ELR (cell line): ENCODE results near the gene ZNF326.
"Not testable (repeated sequence)": the region's sequence is repeated elsewhere in the genome, so short reads cannot be mapped to it uniquely, and the experiment has no call there.

Experiments used
- DNase-seq: peaks from one replicate; pipeline ENCODE4 v3.0.0-alpha.2; 2015; ENCODE audit warnings: low read depth

Gene ZNF326

DNA sequence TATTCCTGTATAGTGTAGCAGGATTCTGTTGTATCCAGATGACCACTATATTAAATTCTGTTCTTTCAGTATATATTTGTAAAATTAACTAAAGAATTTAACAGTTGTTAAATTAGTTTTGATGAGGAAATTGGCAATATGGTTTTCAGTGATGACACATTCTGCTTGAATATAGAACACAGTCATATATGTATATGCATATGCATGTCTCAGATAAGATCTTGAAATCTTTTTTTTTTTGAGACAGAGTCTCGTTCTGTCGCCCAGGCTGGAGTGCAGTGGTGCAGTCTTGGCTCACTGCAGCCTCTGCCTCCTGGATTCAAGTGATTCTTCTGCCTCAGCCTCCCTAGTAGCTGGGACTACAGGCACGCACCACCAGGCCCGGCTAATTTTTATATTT is 2.2 kb downstream of the ZNF326 start:
- not testable (repeated sequence) for DNase-seq

DNA sequence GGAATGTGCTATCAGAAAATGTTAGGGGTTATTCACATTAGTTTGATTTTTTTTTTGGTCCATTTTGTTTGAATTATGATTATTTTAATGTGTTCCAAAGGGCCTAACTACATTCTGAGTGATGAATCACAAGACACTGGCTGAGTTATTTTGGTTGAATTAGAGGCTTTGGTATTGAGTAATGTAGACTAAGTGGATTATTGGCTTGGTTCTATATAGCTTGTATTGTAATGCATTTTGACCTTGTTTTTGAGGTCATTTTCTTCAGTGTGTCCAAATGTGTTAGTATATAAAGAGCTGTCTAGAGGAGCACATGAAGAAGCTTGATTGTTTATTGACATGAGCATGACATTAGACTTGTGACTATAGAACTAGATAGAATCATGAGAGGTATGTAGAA is 3.4 kb downstream of the ZNF326 start:
- peak; percentile 40 for DNase-seq

DNA sequence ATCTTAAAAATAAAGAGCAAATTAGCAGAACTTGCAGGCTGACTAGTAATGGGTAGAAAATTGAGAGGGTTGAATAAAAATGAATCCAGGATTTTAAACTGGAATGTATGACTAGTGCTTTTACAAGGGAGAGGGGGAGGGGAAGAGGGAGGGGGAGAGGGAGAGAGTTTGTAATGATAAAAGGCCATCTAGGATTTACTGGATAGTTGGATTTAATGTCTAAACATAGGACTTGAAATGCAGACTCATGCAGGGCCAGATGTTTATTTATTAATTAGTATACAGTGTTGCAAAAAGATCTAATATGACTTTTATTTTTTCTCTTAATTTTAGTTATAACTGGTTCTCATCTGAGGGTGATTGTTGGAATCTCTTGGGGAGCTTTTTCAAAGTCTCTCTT is 4.3 kb downstream of the ZNF326 start:
- no peak for DNase-seq

DNA sequence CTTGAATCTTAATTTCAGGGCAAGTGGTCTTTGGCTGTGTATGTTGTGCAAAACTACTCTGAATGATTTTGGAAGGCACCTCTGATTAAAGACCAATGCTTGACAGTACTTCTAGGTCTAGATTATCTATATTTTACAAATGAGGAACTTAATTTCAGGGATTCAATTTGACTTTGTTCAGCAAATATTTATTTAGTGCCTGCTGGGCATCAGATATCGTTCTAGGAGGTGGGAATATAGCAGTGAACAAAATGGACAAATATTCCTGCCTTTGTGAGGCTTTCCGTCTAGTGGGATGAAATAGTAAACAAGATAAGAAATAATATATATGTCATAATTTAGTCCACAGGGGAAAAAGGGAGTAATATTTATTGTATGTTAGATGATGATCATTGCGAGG is 4.7 kb downstream of the ZNF326 start:
- DNase-seq: no peak

DNA sequence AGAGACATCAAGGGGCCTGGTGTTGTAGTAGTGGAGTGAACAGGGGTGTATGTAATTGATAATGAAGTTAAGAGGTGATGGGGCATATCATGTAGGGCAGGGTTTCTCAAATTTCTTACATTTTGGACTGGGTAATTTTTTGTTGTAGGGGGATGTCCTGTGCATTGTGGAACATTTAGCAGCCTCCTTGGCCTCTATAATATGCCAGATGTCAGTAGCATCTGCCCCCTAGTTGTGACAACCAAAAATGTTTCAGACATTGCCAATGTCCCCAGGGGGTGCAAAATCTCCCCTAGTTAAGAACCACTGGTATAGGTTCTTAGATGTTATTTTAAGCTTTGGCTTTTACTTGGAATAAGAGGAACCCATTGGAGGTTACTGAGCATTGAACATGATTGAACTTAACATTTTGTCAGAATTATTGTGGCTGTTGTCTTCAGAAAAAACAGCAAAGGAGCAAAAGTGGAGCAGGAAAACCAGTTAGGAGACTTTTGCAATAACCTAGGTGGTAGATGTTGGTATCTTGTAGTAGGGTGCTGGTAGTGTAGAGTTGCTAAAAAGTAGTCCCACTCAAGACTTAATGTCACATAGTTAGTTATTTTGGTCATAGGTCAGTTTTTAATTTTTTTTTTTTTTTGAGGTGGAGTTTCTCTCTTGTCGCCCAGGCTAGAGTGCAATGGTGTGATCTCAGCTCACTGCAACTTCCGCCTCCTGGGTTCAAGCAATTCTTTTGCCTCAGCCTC is 6.2 kb downstream of the ZNF326 start:
- peak; percentile 19 for DNase-seq

DNA sequence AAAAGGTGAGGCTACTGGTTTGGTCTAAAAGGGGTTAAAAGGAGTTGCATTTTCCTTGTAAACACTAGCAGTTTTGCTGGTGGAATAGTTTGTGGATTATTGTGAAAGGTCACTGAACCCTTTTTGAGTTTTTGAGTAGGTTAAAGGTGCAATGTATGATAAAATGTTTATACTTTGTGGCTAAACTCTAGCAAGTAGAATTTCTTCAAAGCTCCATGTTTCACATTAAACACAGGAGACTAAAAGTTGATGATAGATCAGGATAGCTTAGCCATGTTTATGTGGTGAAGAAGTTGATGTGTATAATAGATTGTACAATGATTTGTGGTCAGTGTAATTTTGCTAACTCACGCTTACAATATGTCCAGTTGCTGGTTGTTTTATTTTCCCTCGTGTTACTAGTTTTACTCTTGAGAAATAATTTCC is 13.1 kb downstream of the ZNF326 start:
- no peak for DNase-seq

DNA sequence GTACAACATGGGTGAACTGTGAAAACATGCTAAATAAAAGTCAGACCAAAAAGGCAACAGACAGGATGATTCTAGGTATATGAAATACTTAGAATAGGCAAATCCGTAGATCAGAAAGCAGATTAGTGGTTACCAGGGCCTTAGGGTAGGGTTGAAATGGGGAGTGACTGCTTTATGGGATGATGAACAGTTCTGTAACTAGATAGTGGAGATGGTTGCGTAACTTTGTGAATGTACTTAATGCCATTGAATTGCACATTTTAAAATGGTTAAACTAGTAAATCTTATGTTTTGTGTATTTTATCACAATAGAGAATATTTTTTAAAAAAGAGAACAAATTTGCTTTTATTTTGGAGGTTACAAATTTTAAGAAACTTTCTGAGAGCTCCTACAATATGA is 17.4 kb downstream of the ZNF326 start:
- no peak for DNase-seq

DNA sequence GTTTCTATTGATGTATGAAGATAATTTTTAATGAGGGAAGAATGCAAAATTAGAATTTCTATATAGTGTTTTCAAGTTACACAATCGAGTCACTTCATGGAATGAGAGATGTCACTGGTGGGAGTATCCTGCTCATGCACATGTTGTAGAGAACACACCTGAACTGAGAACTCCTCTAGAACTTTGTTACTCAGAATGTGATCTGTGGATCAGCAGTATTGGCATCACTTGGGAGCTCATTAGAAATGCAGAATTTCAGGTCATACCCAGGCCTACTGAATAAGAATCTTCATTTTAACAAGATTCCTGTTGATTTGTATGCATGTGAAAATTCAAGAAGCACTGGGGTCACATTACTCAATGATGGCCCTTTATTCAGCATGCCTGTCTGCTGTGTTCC is 28.8 kb downstream of the ZNF326 start:
- DNase-seq: no peak

DNA sequence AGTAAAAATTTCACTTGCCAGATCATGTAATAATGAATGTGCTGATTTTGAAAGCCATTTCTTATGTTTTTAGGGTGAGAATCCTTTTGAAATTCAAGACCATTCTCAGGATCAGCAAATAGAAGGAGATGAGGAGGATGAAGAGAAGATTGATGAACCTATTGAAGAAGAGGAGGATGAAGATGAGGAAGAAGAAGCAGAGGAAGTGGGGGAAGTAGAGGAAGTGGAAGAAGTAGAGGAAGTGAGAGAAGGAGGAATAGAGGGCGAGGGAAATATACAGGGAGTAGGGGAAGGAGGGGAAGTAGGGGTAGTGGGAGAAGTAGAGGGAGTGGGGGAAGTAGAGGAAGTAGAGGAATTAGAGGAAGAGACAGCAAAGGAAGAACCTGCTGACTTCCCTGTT is 32.4 kb downstream of the ZNF326 start:
- DNase-seq: no peak

DNA sequence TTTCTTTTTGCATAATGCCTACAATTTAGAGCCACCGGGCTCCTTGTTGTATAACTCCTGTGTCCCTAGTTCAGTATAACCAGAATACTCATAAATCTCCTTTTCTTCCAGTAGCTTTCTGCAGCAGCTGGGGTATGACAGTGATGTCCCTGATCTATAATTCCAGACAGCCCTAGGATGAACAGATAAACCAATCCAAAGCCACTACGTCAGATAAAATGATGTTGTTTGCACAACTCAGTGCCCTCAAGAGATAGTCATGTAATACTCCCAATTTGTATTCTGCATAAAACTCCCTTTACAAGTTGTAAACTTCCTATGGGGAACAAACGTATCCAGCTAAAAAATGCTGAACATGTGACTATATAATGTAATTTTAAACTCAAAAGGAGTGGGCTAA is 44.7 kb downstream of the ZNF326 start:
- no peak for DNase-seq

DNA sequence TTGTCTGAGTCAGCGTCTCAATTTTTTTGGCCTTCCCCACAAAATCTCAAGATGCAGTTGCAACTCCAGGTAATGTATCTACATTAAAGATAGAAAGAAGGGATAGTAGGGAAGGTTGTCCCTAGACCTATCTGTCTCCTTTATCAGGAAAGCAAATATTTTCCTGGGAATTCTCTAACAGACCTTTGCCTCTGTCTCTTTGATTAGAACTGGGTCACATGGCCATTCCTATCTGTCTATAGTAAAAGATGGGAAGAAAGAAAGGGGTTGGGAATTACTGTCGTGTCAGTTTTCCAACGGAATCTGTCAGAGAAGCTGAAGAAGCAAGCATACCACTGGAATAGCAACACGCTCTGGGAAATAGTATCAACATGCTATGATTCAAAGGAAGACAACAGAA is 48.7 kb downstream of the ZNF326 start:
- DNase-seq: no peak

DNA sequence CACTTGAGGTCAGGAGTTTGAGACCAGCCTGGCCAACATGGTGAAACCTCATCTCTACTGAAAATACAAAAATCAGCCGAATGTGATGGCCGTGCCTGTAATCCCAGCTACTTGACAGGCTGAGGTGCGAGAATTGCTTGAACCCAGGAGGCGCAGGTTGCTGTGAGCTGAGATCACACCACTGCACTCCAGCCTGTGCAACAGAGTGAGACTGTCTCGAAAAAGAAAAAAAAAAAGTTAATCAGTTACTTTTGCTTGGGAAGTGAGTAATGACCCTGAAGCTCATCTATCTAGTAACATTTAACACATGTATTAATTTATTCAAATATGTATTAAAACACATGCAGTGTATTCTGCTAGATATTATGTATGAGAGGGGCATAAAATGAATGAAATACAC is 49.4 kb downstream of the ZNF326 start:
- no peak for DNase-seq

DNA sequence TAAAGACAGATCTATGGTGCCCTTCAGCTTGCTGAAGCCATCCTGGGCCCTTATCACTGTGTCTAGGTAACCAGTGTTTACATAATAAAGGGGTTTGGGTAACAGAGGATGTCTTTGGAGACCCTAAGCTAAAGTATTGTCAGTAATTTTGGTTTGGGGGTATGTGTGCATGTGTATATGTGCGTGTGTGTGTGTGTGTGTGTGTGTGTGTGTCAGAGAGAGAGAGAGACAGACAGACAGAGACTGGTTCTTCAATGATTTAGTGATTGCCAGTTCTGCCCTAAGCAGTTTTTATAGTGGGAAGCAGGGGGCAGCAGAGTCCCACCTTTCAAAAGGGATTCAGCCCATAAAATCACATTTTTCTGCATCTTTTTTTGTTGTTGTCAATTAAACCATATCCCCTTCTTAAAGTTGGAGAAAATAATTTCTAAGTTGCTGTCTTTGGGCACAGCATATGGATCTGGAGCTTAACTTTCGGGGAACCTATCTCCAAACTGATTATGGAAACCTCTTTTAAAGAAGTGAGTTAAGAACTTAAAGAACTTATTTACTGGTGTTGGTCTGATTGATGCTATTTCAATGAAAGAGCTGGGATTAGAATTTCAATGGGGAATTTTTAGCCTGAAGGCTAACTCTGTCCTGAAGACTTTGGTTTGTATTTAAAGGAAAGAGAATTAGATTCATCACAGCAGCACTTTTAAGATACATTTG is 51.1 kb downstream of the ZNF326 start:
- peak; percentile 48 for DNase-seq

DNA sequence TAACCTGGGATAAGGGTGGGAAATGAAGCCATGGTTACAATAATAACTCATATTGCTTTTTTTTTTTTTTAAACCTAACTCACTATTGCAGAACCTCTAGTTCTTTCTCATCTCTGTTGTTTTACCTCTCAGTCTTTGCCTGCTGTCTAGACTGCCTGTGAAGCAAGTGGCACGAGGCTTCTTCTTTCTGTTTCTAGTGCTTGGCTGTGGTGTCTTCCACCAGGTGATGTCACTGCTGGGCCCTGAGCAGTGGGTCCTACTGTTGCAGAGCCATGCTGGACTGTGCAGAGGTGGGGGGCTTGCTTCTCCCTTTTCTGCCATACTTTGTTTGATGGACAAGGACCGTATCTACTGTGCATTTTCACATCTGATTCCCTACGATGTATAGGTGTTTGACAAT is 51.7 kb downstream of the ZNF326 start:
- DNase-seq: no peak

DNA sequence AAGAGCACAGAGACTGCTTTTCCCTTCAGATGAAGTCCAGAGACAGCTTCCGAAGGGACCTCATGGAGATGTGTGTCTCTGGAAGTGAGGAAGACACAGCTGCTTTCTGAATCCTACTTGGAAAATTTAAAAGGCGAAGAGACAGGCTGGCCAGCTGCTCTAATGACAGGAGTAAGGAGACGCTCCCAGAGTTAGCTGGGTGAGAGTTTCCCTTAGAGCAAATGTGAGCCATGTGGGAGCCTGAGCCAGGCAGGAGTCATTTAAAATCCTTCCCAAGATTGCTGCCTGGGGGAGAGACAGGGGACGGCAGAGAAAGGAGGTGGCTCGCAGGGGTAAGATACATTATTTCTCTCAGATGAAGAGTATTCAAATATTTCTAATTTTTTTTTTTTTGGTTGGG is 53.1 kb downstream of the ZNF326 start:
- no peak for DNase-seq

DNA sequence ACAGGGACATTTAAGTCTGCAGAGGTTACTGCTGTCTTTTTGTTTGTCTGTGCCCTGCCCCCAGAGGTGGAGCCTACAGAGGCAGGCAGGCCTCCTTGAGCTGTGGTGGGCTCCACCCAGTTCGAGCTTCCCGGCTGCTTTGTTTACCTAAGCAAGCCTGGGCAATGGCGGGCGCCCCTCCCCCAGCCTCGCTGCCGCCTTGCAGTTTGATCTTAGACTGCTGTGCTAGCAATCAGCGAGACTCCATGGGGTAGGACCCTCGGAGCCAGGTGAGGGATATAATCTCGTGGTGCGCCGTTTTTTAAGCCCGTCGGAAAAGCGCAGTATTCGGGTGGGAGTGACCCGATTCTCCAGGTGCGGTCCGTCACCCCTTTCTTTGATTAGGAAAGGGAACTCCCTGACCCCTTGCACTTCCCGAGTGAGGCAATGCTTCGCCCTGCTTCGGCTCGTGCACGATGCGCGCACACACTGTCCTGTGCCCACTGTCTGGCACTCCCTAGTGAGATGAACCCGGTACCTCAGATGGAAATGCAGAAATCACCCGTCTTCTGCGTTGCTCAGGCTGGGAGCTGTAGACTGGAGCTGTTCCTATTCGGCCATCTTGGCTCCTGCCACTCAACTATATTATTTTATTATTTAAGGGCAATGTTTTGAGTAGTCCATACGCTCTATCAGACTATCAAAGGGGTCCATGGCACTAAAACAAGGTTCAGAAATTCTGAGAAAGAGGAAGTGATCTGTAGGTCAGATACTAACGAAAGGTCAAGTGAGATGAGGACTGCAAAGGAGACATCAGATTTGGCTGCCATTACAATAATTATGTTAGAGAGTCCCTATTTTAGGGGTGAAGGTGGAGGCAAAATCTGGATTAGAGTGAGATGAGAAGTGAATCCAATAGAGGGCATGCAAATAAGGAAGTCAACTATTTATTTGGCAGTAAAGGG is 68.1 kb downstream of the ZNF326 start:
- not testable (repeated sequence) for DNase-seq

DNA sequence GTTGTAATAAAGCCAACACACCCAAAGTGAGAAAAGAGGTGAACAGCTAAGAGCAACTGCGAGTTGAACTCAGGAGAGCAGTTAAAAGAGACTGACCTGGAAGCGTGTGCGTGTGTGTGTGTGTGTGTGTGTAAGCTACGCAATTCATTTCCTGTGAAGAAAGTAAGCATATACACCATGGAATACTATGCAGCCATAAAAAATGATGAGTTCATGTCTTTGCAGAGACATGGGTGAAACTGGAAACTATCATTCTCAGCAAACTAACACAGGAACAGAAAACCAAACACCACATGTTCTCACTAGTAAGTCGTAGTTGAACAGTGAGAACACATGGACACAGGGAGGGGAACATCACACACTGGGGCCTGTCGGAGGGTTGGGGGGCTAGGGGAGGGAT is 69.2 kb downstream of the ZNF326 start:
- DNase-seq: not testable (repeated sequence)

DNA sequence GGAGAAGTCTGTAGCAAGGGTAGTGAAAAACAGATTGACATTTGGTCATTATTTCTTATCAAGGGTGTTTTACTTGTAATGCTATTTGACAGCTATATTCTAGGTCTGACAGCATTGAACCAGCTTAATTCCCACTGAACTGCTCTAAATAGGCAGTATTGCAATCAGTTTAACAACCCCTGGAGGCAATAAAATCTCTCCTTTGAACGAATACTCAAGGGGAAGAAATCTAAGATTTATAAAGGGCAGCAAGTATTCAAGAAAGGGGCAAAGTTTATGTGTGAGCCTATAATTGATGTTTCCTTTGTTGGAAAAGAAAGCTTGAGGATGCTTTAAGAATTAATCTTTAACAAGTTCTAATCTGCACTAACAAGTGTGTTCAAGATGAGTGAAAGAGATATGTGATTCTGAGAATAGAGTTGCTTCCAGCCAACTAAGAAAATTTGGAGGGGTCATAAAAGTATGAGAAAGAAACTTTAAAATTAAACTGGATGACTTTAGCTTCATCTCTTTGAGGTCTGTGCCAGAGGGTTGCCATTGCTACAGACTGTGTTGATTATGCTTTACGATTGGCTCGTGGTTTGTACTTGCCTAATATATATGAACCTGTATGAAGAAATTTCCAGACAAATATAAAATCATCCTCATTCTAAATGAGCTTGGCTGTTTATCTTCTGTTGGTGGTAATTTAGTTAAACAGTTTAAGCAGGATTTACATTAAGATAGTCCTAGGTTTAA is 72.5 kb downstream of the ZNF326 start:
- DNase-seq: no peak

DNA sequence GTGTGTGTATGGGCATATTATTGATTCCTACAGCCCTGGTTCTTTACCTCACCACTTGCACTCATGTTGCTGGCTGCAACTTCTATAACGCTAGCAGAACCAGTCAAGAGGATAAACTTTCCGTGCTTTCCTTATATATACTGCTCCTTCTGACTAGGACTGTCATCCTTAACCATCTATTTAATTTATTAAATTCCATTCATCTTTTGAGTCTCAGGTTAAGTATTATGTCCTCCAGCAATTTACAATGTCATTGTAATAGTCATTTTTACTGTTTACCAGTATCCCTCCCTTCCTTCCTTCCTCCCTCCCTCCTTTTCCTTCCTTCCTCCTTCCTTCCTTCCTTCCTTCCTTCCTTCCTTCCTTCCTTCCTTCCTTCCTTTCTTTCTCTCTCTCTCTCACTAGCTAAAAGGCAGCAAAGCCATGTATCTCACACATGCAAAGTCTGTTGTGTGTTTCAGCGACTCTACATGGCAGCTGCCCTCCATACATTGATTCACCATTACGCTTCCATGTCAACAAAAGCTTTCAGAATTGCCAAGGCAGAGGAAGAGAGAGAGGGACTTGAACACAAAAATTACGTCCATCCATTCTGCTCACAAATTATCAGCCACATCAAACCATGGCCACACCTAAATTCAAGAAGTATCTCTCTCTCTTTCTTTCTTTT is 73.8 kb downstream of the ZNF326 start:
- no peak for DNase-seq

DNA sequence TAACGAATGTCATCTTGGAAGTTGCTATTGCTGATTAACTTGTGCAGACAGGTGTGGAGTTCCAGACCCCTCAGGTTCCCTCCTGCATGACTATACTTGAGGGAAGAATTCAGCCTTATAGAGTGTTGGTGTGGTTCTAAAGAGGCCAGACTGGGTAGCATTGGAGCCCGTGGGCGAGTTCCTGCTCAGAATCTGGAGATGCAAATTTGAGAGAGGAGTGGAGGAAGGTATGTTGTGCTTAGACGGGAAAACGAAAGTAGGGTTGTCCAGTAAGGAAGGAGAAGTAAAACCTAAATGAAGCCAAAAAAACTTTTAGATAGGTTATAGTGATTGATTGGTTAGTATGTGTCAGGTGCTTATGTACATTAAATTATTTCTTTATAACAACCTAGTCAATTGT is 79.2 kb downstream of the ZNF326 start:
- no peak for DNase-seq

DNA sequence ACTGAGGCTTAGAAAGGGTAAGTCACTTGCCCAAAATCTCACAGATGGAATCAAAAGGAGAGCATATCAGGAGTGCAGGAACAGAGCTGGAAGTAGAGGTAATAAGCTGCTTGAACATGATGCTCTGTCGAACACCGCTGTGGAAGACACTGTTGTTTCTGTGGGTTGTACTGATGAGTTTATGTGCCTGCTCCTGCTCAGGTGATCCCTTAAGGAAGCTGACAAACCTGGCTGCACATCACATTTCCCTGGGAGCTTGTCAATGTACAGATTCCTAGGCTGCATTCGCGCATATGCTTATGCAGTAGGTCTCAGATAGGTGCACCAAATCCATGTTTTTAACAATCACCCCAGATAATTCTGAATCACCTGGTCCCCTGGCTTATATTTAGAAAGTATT is 79.7 kb downstream of the ZNF326 start:
- no peak for DNase-seq
